PFSK-1 (cell line): Measurements from ENCODE around the gene ZFAND3.

Source experiments
- POLR2AphosphoS5 ChIP-seq: IDR thresholded peaks from 2 replicates; pipeline ENCODE4 v1.6.1; 2012; ENCODE audit warnings: low read depth, mild to moderate bottlenecking, control low read depth, low read length, moderate library complexity
- SIN3A ChIP-seq: IDR thresholded peaks from 2 replicates; pipeline ENCODE4 v1.6.1; 2012; ENCODE audit warnings: mild to moderate bottlenecking, low read length, moderate library complexity, borderline replicate concordance; ENCODE audit not compliant: insufficient read depth
- TAF1 ChIP-seq: IDR thresholded peaks from 2 replicates; pipeline ENCODE4 v1.6.1; 2012; ENCODE audit warnings: low read length, control low read depth, borderline replicate concordance; ENCODE audit not compliant: insufficient read depth
- TF ChIP-seq, protein P1 (sequence below), 2 experiments: IDR thresholded peaks; 2 replicates each; pipeline versions ENCODE4 v1.6.1 to v1.8.0; 2011 to 2012; ENCODE audit warnings: low read depth in 2 of 2, low read length in 2 of 2, control low read depth in 1 of 2, inconsistent platforms in 1 of 2, mild to moderate bottlenecking in 1 of 2, moderate library complexity in 1 of 2; ENCODE audit not compliant: insufficient read depth in 1 of 2

DNA sequence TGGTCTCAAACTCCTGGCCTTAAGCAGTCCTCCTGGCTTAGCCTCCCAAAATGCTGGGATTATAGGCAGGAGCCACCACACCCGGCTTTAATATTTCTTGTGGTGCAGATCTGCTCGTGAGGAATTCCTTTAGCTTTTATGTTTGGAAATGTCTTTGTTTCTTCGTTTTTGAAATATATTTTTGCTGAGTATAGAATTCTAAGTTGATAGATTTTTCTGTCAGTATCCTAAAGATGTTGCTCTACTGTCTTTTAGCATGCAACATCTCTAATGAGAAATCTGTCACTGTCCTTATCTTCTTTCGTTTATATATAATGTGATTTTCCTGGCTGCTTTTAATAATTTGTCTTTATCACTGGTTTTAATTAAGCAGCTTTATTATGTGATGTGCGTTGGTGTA is 75.1 kb downstream of the ZFAND3 start:
- TF ChIP-seq POLR2AphosphoS5 (no peak), TAF1 (no peak), SIN3A (no peak)
- TF ChIP-seq, protein P1, sequence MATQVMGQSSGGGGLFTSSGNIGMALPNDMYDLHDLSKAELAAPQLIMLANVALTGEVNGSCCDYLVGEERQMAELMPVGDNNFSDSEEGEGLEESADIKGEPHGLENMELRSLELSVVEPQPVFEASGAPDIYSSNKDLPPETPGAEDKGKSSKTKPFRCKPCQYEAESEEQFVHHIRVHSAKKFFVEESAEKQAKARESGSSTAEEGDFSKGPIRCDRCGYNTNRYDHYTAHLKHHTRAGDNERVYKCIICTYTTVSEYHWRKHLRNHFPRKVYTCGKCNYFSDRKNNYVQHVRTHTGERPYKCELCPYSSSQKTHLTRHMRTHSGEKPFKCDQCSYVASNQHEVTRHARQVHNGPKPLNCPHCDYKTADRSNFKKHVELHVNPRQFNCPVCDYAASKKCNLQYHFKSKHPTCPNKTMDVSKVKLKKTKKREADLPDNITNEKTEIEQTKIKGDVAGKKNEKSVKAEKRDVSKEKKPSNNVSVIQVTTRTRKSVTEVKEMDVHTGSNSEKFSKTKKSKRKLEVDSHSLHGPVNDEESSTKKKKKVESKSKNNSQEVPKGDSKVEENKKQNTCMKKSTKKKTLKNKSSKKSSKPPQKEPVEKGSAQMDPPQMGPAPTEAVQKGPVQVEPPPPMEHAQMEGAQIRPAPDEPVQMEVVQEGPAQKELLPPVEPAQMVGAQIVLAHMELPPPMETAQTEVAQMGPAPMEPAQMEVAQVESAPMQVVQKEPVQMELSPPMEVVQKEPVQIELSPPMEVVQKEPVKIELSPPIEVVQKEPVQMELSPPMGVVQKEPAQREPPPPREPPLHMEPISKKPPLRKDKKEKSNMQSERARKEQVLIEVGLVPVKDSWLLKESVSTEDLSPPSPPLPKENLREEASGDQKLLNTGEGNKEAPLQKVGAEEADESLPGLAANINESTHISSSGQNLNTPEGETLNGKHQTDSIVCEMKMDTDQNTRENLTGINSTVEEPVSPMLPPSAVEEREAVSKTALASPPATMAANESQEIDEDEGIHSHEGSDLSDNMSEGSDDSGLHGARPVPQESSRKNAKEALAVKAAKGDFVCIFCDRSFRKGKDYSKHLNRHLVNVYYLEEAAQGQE (IDR thresholded peaks at IDR 0.05; ENCODE audit: insufficient read depth in 1 of 2, low read depth in 2 of 2, low read length in 2 of 2), result no peak
